GM12801 (cell line): ENCODE measurements around the gene PLCG2.

Experiments used
- CTCF ChIP-seq: IDR thresholded peaks from one replicate; pipeline ENCODE4 v1.5.1; 2011; ENCODE audit warnings: control low read depth; ENCODE audit not compliant: insufficient read length; ENCODE audit errors: extremely low read depth

Gene PLCG2

DNA sequence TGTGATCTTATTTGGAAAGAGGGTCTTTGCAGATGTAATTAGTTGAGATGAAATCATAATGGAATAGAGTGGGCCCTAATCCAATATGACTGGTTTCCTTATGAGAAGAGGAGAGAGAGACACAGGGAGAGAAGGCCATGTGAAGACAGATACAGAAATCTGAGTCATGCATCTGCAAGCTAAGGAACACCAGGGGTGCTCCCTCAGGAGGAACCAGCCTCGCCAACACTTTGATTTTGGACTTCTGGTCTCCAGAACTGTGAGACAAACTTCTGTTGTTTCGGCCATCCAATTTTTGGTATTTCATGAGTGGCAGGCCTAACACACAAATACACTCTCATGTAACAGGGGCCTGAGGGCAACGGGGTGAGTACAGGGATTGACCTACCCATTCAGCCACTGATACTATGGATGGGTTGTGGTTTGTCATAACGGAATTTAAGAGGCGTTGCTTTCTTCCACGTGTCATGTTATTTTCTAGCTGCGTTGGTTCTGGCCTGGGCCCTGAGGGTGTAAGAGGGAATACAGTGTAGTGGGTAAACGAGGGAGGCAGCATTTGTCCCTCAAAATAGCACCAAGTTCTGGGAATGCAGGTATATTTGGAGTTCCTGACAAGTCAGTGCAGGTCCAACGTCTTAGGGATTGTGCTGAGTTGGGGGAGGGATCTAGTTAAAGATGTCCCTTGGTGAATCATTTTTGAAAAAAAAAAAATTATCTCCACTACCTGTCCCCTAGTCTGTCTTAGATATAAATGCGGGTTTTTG, 17.7 kb downstream of the PLCG2 start:
- no peak for TF ChIP-seq CTCF

- no peak for TF ChIP-seq CTCF
Measured at GRCh38 chr16:81797443-81797842, 18.4 kb downstream of the PLCG2 start.

DNA sequence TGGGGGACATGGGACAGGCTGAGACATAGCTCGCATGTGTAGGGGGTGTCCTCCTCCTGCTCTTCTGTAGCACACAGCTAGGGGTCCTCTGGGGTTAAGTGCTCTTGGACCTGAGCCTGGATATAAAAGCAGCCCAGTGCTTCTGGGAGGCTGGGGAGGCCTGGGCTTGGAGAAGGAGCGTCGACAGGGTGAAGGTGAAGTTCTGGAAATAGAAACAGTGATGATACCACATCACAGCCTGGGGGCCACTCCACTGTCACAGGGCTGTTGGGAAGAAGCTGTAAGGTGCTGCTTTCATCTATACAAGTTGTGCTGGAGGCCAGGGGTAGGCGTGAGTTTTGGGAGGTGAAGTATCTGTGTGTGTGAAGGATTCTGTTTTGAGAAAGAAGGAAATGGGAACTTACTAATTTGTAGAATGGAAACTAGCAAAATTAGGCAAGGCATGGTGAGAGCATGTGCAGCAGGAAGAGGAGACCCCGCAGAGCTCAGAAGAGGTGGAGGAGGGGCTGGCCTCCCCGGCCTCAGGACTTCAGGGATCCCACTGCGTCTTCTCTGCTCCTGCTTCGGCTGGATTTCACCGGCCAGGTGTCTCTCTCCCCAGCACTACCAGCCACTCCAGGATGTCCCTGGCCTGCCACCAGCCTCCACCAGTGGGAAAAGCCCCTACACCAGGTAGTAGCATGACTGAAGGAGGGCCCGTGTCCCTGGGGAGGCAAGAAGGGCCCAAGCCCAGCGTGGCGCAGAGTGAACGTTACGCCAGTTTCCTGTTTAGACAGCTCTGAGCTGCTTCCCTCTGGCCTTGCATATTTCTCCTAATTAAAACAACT, 19.4 kb downstream of the PLCG2 start:
- no peak for TF ChIP-seq CTCF

GRCh38 chr16:81799138-81799504, 20.0 kb downstream of the PLCG2 start:
- TF ChIP-seq CTCF: no peak

- no peak for TF ChIP-seq CTCF
Measured at GRCh38 chr16:81803332-81803731, 24.2 kb downstream of the PLCG2 start.

DNA sequence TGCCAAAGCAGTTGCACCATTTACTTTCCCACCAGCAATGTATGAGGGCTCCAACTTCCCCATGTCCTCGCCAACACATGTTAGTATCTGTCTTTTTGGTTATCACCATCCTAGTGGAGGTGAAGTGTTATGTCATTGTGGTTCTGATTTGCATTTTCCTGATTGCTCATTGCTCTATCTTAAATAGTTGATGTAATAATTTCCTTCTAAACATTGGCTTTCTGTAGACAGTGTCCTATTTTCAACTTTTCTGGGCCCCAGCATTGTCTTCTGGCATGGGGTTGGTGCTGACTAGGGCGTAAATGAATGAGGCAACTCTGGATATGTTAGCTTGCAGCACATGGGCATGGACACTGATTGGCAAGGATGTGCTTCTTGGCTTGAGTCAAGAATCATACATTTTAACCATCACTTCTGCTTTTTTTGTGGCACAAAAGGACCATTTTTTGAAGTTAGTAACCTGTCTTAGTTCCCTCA, 25.1 kb downstream of the PLCG2 start:
- TF ChIP-seq CTCF: no peak

DNA sequence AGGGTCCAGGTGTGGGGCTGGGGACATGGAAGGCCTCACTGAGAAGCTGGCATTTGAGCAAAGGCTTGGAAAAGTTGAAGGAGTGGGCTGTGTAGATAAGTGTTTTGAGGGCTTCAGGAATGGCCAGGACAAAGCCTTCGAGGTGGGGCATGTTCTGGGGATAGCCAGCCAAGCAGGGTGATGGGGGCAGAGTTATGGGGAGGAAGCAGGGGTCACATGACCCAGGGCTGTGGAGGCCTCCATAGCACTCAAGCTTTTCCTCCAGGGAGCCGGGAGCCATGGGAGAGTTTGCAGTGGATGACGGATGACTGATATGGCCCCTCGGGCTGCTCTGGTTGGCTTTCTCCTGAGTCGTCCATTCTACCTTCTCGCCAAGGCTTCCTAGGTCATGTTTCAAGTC, 27.6 kb downstream of the PLCG2 start:
- TF ChIP-seq CTCF: no peak
